K562 (cell line): ENCODE data around the gene PRKCQ. TPM values are rescaled to one million over a fixed set of nuclear protein-coding genes. Genes with fewer than 3 reads are reported as not detected.

Experiments
- E2F6 ChIP-seq, 2 experiments: IDR thresholded peaks; 2 replicates each; pipeline ENCODE4 v1.6.1; 2011; ENCODE audit warnings: borderline replicate concordance in 1 of 2, control low read depth in 1 of 2, low read depth in 1 of 2, low read length in 1 of 2, mild to moderate bottlenecking in 1 of 2, mixed read lengths in 1 of 2, moderate library complexity in 1 of 2; ENCODE audit not compliant: insufficient read depth in 1 of 2, insufficient read length in 1 of 2, poor library complexity in 1 of 2, severe bottlenecking in 1 of 2; ENCODE audit errors: extremely low read depth in 1 of 2
- HMGN3 ChIP-seq: IDR thresholded peaks from 2 replicates; pipeline ENCODE4 v1.6.1; 2011; ENCODE audit warnings: borderline replicate concordance, low read depth, mild to moderate bottlenecking, mixed read lengths, low read length; ENCODE audit not compliant: insufficient read length; ENCODE audit errors: extremely low read depth
- JUND ChIP-seq, 2 experiments: IDR thresholded peaks; 2 replicates in 1 of 2; 3 replicates in 1 of 2; pipeline ENCODE4 v1.6.1; 2011; ENCODE audit warnings: borderline replicate concordance in 2 of 2, low read depth in 2 of 2, low read length in 2 of 2, improper control_type of control experiment in 1 of 2, missing biosample characterization in 1 of 2, missing genetic modification characterization in 1 of 2, missing genetic modification reagents in 1 of 2
- KAT2B ChIP-seq: IDR thresholded peaks from one replicate; pipeline ENCODE4 v1.6.1; 2012; ENCODE audit warnings: low read depth, mild to moderate bottlenecking, control low read depth, inconsistent platforms, low read length, moderate library complexity
- MNT ChIP-seq, 2 experiments: fragments of 450-650 bp; conservative IDR thresholded peaks; 2 replicates each; pipeline ENCODE4 v1.6.1; 2017; ENCODE audit warnings: mild to moderate bottlenecking in 2 of 2, moderate library complexity in 2 of 2
- ZNF316 ChIP-seq: fragments of 450-650 bp; IDR thresholded peaks from 2 replicates; pipeline ENCODE4 v1.6.1; 2016
- ZNF354B ChIP-seq: fragments of 250-450 bp; sonication (Bioruptor Pico); IDR thresholded peaks from 2 replicates; pipeline ENCODE4 v1.4.0; 2020
- ZNF583 ChIP-seq: fragments of 250-450 bp; sonication (Bioruptor Pico); IDR thresholded peaks from 2 replicates; pipeline ENCODE4 v1.4.0; 2020
- ZNF589 ChIP-seq: fragments of 200-800 bp; sonication (Bioruptor generic); IDR thresholded peaks from 2 replicates; pipeline ENCODE4 v1.6.1; 2016; ENCODE audit warnings: low read depth, missing genetic modification characterization, missing compliant biosample characterization
- polyA plus RNA-seq, 8 experiments: library from polyadenylated mRNA; depleted of rRNA in 4 of 8; stranded (reverse) in 5 of 8; unstranded in 3 of 8; fragments of >200 nt; fragmentation: Nextera tagmentation in 2 of 8; fragmentation: Illumina TruSeq in 1 of 8; extraction: Ambion mirVana in 2 of 8; extraction: Trizol in 1 of 8; gene quantifications; 2 replicates each; pipeline versions ENCODE4 v1.2.1 to v1.2.3, GENCODE V29; 2011 to 2014; ENCODE audit warnings: inconsistent platforms in 1 of 8, missing spikeins in 1 of 8
- total RNA-seq, 7 experiments: library from RNA; depleted of rRNA in 6 of 7; stranded (reverse); fragments of >200 nt in 6 of 7; fragmentation: Illumina TruSeq in 2 of 7; extraction: Trizol in 2 of 7; gene quantifications; 2 replicates each; pipeline versions ENCODE4 v1.2.1 to v1.2.3, GENCODE V29; 2011 to 2021; ENCODE audit warnings: low replicate concordance in 1 of 7
- TF ChIP-seq, protein P1 (sequence below): fragments of 250-450 bp; sonication (Bioruptor Pico); IDR thresholded peaks from 2 replicates; pipeline ENCODE4 v1.5.0; 2021
- TF ChIP-seq, protein P2 (sequence below): fragments of 200-600 bp; sonication (generic); IDR thresholded peaks from one replicate; pipeline ENCODE4 v1.6.1; 2012; ENCODE audit warnings: mild to moderate bottlenecking, low read depth, low read length, inconsistent platforms

PRKCQ gene
- total and polyA plus RNA-seq, 9 of the 15 experiments (the other 6 are each of a cell fraction or from before 2014, with no cell fraction given), result 4.4 to 23.3 (median 14.6) TPM

DNA sequence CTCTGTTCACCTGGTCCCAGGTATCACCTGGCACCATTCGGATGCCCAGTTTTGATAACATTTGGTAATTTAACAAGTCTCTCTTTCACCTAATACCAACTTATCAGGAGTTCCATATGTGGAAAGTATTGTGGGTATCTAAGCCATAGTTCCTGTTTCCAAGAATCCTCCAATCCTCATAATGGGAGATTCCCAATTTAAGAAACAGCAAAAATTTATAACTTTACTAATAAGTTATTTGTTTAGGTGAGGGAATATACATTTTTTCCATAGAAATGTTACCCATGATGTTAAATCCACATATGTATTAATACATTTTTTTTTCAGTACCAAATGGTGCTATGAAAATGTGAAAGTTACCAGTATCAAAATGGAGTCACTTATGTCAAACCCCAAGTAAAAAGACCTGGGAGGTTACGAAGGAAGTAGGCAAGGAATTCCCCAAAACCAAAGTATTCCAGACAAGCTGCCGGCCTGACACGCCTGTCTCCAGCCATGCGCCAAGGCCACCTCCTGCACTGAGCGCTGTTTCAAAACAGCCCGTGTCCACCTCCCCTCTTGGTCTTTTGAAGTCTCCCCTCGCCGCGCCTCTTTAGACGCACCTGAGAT, 44.8 kb downstream of the PRKCQ start (continued):
- TF ChIP-seq MNT (conservative IDR thresholded peaks at IDR 0.05) (no peak), ZNF583 (peak; percentile 58; the same call in 1 of the 2 replicates), KAT2B (no peak), HMGN3 (no peak), ZNF354B (no peak), E2F6 (IDR thresholded peaks at IDR 0.05; ENCODE audit: borderline replicate concordance in 1 of 2, extremely low read depth in 1 of 2, insufficient read depth in 1 of 2, insufficient read length in 1 of 2, low read depth in 1 of 2, low read length in 1 of 2, poor library complexity in 1 of 2, severe bottlenecking in 1 of 2) (no peak), JUND (IDR thresholded peaks at IDR 0.05; ENCODE audit: borderline replicate concordance, low read depth, low read length) (no peak), JUND (tag; IDR thresholded peaks at IDR 0.05; ENCODE audit: borderline replicate concordance, low read depth, low read length) (no peak), ZNF316 (no peak), ZNF589 (CRISPR knock-in tag) (no peak)
- TF ChIP-seq, protein P1, sequence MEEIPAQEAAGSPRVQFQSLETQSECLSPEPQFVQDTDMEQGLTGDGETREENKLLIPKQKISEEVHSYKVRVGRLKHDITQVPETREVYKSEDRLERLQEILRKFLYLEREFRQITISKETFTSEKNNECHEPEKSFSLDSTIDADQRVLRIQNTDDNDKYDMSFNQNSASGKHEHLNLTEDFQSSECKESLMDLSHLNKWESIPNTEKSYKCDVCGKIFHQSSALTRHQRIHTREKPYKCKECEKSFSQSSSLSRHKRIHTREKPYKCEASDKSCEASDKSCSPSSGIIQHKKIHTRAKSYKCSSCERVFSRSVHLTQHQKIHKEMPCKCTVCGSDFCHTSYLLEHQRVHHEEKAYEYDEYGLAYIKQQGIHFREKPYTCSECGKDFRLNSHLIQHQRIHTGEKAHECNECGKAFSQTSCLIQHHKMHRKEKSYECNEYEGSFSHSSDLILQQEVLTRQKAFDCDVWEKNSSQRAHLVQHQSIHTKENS, result no peak
- TF ChIP-seq, protein P2, sequence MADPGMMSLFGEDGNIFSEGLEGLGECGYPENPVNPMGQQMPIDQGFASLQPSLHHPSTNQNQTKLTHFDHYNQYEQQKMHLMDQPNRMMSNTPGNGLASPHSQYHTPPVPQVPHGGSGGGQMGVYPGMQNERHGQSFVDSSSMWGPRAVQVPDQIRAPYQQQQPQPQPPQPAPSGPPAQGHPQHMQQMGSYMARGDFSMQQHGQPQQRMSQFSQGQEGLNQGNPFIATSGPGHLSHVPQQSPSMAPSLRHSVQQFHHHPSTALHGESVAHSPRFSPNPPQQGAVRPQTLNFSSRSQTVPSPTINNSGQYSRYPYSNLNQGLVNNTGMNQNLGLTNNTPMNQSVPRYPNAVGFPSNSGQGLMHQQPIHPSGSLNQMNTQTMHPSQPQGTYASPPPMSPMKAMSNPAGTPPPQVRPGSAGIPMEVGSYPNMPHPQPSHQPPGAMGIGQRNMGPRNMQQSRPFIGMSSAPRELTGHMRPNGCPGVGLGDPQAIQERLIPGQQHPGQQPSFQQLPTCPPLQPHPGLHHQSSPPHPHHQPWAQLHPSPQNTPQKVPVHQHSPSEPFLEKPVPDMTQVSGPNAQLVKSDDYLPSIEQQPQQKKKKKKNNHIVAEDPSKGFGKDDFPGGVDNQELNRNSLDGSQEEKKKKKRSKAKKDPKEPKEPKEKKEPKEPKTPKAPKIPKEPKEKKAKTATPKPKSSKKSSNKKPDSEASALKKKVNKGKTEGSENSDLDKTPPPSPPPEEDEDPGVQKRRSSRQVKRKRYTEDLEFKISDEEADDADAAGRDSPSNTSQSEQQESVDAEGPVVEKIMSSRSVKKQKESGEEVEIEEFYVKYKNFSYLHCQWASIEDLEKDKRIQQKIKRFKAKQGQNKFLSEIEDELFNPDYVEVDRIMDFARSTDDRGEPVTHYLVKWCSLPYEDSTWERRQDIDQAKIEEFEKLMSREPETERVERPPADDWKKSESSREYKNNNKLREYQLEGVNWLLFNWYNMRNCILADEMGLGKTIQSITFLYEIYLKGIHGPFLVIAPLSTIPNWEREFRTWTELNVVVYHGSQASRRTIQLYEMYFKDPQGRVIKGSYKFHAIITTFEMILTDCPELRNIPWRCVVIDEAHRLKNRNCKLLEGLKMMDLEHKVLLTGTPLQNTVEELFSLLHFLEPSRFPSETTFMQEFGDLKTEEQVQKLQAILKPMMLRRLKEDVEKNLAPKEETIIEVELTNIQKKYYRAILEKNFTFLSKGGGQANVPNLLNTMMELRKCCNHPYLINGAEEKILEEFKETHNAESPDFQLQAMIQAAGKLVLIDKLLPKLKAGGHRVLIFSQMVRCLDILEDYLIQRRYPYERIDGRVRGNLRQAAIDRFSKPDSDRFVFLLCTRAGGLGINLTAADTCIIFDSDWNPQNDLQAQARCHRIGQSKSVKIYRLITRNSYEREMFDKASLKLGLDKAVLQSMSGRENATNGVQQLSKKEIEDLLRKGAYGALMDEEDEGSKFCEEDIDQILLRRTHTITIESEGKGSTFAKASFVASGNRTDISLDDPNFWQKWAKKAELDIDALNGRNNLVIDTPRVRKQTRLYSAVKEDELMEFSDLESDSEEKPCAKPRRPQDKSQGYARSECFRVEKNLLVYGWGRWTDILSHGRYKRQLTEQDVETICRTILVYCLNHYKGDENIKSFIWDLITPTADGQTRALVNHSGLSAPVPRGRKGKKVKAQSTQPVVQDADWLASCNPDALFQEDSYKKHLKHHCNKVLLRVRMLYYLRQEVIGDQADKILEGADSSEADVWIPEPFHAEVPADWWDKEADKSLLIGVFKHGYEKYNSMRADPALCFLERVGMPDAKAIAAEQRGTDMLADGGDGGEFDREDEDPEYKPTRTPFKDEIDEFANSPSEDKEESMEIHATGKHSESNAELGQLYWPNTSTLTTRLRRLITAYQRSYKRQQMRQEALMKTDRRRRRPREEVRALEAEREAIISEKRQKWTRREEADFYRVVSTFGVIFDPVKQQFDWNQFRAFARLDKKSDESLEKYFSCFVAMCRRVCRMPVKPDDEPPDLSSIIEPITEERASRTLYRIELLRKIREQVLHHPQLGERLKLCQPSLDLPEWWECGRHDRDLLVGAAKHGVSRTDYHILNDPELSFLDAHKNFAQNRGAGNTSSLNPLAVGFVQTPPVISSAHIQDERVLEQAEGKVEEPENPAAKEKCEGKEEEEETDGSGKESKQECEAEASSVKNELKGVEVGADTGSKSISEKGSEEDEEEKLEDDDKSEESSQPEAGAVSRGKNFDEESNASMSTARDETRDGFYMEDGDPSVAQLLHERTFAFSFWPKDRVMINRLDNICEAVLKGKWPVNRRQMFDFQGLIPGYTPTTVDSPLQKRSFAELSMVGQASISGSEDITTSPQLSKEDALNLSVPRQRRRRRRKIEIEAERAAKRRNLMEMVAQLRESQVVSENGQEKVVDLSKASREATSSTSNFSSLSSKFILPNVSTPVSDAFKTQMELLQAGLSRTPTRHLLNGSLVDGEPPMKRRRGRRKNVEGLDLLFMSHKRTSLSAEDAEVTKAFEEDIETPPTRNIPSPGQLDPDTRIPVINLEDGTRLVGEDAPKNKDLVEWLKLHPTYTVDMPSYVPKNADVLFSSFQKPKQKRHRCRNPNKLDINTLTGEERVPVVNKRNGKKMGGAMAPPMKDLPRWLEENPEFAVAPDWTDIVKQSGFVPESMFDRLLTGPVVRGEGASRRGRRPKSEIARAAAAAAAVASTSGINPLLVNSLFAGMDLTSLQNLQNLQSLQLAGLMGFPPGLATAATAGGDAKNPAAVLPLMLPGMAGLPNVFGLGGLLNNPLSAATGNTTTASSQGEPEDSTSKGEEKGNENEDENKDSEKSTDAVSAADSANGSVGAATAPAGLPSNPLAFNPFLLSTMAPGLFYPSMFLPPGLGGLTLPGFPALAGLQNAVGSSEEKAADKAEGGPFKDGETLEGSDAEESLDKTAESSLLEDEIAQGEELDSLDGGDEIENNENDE, result no peak
